GM12892 (cell line): ENCODE data around the gene NEGR1.

Source experiments
- POLR2A ChIP-seq: IDR thresholded peaks from 2 replicates; pipeline ENCODE4 v1.6.1; 2011; ENCODE audit warnings: low read depth, low read length, control low read depth
- POLR2AphosphoS5 ChIP-seq: IDR thresholded peaks from 2 replicates; pipeline ENCODE4 v1.6.1; 2011; ENCODE audit warnings: low read depth, low read length, control low read depth

- TF ChIP-seq POLR2A = no peak
- TF ChIP-seq POLR2AphosphoS5 = no peak
Measured at GRCh38 chr1:71565831-71566230, 716.5 kb downstream of the NEGR1 start.
